SH-SY5Y (cell line): ENCODE results near the gene KIF5C.

Source experiments
- GATA2 ChIP-seq: IDR thresholded peaks from 2 replicates; pipeline ENCODE4 v1.6.1; 2011; ENCODE audit warnings: mild to moderate bottlenecking, low read depth, low read length
- GATA3 ChIP-seq: IDR thresholded peaks from 2 replicates; pipeline ENCODE4 v1.6.1; 2011; ENCODE audit warnings: low read depth, mild to moderate bottlenecking, low read length, moderate library complexity

- TF ChIP-seq GATA2 (no peak), GATA3 (no peak)
Observed at GRCh38 chr2:149064365-149064841, 189.4 kb downstream of the KIF5C start.
